ENCODE data around the gene EIF4E1B.

The EIF4E1B gene

DNA sequence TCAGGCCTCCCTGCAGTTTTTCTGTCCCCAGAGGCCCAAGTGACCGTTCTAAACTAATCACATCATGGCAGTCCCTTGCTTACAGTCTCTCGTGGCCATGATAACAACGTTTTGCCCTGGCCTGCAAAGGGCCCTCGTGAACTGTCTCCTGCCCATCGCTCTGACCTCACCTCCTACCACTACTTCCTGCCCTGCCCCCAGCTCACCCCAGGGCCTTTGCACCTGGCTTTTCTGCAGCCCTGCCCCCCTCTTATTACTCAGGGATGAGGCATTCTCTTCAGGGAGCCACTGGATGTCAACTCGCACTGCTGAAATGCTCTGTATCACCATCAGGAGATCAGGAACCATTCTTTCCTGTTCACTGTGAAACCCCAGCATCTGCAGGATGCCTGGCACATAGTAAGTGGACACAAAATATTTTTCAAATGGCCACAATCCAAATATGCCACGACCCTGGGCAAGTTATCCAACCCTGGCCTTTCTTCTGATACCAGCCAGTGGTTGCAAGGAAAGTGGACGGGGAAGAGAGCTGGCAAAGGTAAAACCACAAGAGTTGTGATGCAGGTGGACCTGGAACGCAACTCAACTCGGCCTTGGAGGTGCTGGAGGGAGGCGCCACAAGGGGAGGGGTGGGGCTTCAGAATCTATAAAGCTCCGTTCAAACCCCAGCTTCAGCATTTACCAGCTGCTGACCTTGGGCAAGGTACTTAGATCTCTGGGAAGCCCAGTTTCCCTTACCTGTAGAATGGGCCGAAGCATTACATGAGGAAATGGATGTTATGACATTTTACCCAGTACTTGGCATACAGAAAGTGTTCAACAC lies 1.9 kb upstream of the EIF4E1B start:
- DNase-seq: no peak

DNA sequence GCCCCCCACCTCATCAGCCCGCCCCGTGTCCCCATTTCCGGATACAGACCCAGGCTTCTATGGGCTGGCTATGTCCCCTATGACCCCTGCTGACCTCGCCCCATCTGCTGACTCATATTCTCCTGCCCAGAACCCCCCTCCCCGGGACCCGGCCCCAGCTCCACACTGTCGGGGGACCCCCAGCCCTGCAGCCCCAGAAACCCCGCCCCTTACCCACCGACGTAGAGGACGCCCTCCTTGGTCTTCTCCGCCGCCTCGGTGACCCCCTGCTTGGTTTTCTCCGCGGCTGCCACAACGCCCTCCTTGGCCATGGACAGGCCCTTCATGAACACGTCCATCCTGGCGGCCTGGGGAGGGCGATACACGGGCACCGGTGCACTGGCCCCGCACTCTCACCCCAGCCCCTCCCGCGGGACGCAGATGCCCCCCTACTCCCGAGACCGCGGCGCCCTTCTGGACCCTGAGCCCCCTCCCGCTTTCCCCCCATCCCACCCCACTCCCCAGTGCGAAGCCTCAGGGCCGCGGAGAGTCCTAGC lies 1.1 kb upstream of the EIF4E1B start:
- no peak for DNase-seq

DNA sequence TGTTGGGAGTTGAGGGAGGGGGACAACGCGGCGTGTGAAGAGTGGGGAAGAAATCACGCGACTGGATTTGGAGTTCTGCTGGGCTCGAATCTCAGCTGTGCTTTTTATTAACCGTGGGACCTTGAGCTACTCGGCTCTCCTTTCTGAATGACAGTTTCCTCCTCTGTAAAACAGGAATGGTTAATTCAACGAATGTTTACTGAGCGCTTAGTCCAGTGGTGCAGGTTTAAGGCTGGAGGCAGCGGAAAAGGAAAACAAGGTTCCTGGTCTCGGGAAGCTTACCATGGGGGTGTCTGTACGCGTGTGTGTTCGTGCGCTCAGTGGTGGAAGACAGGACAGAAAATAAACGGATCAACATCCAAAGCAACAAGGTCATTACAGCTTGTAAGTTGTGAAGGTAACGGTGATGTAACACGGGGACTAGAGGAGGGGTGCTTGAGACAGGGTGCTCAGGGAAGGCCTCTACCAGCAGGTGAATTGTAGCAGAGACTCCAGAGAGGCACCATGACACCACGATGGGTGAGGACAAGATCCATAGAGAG lies 277 bp downstream of the EIF4E1B start:
- DNase-seq: no peak

DNA sequence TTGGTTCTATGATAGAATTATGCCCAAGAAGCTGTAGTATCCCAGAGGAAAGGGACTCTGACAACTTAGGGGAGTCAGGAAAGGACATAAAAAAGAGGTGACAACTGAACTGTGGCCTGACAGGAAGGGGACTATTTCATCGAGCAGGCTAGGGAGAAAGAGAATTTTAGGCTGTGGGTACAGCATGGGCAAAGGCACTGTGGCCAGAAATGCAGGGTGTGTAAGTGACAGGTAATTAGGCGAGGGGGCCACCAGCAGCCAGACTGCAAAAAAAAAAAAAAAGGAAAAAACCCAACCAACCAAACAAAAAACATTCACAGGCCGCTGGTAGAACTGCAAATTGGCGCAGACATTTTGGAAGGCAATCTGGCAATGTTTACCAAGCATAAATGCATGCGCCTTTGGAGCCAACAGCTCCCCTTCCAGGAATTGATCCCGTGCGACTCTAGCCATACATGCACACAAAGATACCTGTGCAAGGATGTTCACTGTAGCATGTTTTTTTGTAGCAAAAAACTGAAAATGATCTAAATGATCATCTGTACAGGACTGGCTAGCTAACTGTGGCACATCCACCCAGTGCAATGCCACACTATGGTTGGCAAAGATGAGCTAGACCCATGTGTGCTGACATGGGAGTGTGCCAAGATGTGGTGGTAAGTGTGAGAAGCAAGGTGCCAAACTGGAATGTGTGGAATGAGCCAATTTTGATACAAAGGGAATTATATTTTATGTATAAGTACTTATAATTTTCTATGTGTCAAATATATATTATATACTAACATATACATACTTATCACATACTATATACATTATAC lies 1.1 kb downstream of the EIF4E1B start:
- DNase-seq: no peak

DNA sequence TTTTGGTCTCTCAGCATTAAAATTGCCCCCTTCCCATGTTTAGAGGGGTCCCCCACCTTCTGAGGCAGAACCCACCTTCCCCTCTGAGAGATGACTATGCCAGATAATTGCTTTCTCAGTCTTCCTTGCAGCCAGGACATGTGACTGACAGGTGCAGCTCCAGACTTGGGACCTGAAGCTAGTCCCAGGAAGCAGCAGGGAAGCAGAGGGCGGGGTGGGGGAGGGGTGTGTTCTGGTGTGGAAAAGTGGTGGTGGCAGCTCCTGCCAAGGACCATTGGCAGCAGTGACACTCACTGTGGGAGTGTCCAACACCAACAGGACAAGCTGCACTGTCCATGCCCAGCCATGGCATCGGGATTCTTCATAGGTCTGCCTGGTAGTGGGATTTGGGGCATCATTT lies 2.3 kb downstream of the EIF4E1B start:
- no peak for DNase-seq

DNA sequence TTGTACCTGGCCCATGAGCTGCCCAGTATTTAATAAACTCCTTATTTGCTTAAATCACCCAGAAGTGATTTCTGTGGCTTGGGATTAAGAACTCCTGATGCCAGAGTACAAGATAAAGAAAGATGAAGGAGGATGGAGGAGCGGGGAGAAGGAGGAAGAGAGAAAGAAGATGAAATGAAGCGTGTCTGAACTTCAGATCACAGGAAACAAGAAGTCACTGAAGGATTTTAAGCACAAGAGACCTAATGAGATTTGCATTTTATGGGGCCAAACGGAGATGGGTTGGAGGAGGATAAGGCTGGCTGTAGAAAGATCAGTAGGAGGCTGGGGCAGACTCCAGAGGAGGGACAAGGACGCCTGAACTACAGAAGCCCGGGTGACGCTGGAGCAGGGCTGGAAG lies 3.1 kb downstream of the EIF4E1B start:
- no peak for DNase-seq

DNA sequence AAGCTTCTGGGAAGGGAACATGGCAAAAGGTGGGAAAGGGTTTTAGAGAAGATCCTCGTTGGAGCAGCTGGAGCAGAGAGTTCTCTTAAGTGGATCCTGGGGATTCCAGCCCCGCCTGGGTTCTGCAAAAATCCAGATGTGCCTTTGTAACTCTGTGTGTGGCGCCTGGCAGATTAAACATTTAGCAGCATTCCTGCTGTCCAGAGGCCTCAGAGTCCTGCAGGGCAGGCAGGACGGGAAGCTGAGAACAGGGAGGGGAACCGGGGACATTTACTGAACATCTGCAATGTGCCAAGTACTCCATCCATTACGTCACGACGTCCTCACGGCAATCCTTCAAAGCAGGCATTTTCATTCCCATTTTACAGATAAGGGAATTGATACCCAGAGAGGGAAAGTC lies 6.0 kb downstream of the EIF4E1B start:
- no peak for DNase-seq

DNA sequence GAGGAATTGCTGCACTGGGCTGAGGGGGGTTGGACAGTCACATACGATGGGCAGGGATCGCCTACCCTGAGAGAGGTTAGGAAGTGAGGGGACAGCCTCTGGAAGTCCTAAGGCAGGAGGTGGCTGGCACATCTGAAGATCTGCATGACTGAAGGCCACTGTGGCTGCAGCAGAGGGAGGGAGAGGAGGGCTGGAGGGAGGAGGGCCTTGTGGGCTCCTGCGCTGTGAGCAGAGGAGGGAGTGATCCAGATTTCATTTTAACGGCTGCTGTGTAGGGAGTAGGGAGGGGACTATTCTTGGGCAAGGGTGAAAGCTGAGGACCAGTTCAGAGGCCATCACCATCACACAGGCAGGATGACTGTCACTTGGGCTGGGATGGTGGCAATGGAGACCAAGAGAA lies 7.1 kb downstream of the EIF4E1B start:
- no peak for DNase-seq

DNA sequence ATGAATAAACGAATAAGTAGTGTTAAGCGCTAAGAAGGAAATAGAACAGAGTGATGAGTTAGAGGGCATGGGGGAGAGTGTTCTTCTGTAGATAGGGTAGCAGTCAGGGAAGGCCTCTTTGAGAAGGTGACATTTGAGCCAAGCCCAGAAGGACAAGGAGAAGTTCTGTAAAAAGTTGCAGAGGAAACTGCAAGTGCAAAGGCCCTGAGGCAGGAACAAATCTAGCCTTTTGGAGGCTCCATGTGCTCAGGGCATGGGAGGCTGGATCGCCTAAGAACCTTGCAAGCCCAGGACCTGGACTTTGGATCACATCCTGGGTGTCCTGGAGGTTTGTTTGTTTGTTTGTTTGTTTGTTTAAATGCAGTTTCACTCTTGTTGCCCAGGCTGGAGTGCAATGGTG lies 8.0 kb downstream of the EIF4E1B start:
- no peak for DNase-seq

DNA sequence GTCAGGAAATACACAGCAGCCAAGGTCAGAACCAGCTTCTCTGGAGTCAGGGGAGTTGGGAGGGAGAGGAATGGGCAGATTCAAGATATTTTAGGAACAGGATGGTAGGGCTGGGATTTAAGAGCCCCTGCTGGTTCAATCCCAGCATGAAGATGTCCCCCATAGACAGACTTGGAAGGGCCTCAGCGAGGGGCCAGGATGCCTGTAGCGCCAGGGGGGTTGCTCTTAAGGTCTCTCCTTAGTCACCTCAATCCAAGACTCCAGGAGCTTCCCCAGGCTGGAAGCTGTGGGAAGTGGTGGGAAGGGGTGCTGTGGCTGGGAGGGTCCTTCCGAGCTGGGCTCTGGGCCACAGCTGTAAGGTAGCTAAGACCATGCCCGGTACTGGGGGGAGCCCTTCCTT lies 8.7 kb downstream of the EIF4E1B start:
- DNase-seq: no peak

DNA sequence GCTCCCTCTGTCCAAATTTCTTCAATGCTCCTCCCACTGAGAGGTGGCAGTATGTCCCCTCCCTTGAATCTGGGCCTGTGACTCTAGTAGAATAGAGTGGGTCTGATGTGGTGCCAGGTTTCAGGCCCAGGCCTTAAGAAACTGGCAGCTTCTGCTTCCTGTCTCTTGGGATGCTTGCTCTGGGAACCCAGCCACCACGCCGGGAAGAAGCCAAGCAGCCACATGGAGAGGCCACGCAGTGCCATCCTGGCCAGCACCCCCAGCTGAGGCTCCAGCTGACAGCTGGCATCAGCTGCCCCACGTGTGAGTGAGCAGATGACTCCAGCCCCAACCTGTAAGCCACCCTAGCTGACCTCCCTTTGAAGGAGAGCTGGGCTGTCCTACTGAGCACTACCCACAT lies 9.5 kb downstream of the EIF4E1B start:
- DNase-seq: no peak

DNA sequence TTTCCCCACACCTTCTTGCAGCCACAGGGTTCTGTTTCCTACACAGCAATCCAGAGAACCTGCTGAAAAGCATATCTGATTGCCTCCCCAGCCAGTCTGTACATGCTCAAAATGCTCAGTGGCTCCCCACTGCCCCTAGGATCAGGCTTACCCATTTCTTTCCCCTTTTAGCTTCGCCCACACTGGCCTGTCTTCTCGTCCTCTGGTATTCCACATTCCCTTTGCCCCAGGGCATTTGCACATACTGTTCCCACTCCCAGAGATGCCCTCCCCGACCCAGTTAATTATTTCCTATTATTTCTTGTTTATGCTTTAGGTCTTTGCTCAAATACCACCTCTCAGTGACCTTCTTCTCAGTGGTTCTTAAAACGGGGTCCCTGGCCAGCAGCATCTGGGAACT lies 10.1 kb downstream of the EIF4E1B start:
- DNase-seq: no peak

DNA sequence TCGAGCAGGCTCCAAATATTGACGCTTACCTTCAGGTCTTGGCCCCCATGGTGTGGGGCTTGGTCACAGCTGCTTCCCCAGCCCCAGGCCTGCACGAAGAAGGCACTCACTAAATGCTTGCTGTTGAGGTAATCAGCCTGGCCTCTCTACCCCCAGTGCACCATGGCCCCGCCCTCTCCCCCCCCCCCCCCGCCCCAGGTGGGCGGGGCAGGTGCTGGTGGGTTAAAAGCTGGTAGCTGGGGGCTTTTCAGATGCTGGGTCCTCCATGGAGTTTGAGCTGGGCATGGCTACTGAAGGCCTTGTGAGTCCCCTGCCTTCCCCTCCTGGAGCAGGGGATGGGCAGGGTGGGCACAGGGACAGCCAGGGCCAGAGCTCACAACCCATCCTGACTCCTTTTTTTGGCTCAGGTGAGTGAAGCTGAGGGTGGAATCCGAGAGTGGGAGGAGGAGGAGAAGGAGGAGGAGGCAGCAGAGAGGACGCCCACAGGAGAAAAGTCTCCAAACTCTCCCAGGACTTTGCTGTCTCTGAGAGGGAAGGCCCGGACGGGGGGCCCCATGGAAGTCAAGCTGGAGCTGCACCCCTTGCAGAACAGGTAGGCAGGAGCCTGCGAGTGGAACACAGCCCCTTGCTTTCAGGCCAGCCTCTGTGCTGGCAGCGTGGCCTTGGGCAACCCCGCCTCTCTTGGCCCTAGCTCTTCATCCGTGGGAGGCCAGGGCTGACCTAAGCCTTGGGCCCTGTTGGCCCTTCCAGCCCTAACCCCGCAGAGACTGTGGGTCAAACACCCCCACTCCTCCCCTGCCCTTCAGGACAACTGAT lies 12.4 kb downstream of the EIF4E1B start:
- DNase-seq: no peak

DNA sequence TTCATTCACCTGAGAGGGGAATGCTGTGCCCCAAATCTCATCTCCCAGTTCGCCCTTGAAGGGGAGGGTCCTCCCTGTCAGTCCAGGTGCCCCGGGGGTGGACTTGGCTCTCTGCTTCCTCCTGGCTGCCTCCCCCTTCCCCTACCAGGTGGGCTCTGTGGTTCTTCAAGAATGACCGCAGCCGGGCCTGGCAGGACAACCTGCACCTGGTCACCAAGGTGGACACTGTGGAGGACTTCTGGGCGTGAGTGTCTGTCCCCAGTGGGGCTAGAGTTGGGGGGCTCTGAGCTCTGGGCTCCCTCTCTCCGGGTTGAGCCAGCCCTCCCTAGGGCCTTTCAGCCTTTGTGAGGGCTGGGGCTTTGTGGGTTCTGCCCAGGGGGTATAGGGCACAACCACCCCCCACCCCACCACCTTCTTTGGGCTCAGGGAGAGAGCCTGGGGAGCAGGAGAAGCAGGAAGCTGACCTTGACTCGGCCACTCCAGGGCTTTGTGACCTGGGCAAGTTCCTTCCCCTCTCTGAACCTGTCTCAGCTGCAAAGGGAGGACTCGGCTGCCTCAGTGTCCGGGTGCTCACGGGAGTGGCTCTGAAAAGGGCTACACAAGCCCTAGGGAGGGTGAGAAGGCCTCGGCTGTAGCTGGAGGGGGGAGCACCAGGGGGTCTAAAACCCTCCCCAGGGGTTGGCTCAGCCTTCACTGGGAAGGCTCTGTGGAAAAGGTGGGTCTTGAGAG lies 13.2 kb downstream of the EIF4E1B start:
- no peak for DNase-seq

DNA sequence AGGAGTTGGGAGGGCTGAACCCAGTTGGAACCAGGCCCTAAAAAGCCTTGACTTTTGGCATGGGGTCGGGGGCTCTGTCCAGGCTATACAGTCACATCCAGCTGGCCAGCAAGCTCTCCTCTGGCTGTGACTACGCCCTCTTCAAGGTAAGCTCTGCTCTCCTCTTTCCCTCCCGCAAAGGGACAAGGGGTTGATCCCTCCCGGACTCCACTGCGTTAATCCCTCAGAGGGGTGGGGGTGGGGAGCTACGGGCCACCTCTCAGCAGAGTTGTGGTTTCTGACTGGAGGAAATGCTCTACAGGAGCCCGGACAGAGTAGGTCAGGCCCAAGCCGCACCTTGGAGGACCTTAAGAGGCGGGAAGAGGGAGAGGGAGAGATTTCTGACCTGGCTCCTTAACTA lies 13.8 kb downstream of the EIF4E1B start:
- DNase-seq: no peak

DNA sequence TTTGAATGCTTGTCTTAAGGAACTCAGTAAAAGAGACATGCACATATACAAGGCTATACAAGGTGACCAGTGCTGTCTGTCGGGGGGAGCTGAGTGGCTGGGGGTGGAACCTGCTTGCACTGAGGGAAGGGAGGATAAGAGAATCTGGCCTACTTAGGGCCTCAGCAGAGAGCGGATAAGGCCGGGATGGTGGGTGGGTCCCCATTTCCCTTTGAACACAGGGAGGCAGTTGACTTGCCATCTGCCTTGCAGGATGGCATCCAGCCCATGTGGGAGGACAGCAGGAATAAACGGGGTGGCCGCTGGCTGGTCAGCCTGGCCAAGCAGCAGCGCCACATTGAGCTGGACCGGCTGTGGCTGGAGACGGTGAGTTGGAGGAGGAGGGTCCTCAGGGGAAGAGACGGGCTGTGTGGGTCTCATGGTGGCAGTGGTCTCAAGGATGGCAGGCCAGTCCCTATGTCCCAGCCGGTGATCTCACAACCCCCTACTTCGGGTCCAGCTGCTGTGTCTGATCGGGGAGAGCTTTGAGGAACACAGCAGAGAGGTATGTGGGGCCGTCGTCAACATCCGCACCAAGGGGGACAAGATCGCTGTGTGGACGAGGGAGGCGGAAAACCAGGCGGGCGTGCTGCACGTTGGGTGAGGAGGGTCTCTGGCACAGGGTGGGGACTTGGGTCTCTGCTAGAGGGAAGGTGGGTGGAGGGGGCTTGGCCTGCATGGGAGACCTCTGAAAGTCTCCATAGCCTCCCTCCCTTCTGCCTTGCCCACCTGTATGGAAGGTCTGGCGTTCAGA lies 14.6 kb downstream of the EIF4E1B start:
- DNase-seq: no peak

DNA sequence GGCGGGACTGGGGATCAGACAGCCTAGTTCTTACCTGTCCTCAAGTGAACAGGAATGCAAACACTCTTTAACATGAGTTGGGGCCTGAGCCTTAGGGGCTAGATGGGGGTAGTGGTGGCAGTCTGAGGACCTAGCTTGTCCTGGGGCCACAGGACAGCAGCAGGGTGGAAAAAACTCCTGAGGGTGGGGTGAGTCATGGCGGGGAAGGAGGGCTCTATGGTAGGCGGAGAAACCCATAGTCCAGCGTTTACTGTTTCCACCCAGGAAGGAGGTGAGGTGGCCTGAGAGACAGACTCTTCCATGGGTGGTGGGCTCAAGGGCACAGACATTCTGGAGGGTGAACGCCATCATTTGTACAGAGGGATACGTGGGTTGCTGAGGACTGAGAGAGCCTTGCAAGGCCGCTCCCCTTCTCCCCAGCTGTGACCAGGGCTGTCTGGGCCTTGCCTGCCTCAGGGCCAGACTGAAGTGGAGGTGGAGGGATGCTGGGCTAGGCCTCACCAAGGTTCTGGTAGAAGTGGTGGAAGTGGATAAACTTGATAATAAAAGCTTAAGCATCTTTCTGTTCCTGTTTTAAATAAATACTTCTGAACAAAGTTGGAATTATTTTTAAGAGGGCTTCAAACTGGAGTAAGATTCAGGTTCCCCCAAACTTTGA lies 15.7 kb downstream of the EIF4E1B start:
- no peak for DNase-seq

DNA sequence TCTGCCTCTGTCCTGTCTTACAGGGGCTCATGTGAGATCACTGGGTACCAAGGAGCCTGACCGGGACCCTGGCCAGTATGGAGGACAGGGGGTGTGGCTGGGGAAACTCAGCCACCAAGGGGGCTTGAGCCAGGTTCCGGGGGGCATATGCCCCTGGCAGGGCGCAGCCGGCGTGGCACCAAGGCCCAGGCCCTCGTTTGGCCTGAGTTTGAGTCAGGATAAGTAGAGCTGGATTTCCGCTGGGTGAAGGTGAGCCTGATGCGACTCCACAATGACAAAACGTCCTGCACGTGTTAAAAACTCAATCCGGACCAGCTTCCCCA lies 16.2 kb downstream of the EIF4E1B start:
- no peak for DNase-seq

DNA sequence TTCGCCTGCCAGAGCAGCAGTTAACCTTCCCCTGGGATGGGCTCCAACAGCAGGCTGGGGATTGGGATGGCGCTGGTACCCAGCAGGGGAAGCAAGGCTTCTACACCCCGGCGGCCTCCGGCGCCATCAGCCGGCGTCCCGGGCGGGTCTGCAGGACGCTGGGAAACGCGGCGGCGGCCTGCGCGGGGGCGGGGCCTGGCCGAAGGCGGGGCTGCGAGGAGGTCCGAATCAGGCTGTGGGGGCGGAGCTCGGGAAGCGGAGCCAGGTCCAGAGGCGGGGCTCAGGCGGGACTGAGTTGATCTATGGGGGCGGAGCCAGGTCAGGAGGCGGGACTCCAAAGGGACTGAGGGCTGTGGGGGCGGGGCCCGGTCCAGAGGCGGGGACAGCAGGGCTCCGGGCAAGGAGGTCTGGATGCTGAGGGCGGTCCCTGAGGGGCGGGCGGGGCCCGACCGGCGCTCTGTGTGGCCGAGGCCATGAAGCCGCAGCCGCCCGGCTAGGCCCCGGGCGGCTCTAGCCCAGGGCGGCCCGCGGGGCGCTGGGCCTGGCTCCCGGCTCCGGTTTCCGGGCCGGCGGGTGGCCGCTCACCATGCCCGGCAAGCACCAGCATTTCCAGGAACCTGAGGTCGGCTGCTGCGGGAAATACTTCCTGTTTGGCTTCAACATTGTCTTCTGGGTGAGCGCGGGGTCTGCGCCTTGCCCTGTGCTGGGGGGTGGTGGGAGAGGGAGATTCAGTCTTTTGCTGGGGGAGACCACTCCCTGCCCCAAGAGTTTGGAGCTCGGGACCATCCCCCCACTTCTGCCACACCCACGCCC lies 16.8 kb downstream of the EIF4E1B start, which contains the start of gene TSPAN17:
TSPAN17 (plus strand) TSS at position 455 of the 813 bp plus-strand sequence; CDS start at position 587, 132 bp downstream.
- DNase-seq: peak; percentile 99
